Renal cortical epithelial cell (primary cell): ENCODE data around the gene WDFY1. TPM values are rescaled to one million over a fixed set of nuclear protein-coding genes. Genes with fewer than 3 reads are reported as not detected.
A peak's percentile ranks its signal among the peaks of the same experiment; 100 is the strongest.

Experiments used
- DNase-seq: peaks from one replicate; pipeline ENCODE4 v3.0.0-alpha.2; 2011; ENCODE audit warnings: low read depth
- total RNA-seq: library from RNA; depleted of rRNA; stranded (reverse); fragments of >200 nt; gene quantifications from 2 replicates; pipeline ENCODE4 v1.2.3, GENCODE V29; 2014

The WDFY1 gene
- total RNA-seq, 1 donor from 2014 or later: 69.5 TPM

- peak; percentile 75 for DNase-seq
Measured at GRCh38 chr2:223856584-223856983, 88.6 kb downstream of the WDFY1 start.

GRCh38 chr2:223856021-223856420 is 89.1 kb downstream of the WDFY1 start:
- DNase-seq: no peak

GRCh38 chr2:223855426-223855825 is 89.7 kb downstream of the WDFY1 start:
- DNase-seq: no peak

GRCh38 chr2:223854741-223855140 is 90.4 kb downstream of the WDFY1 start:
- no peak for DNase-seq

- no peak for DNase-seq
Measured at GRCh38 chr2:223853425-223853837, 91.7 kb downstream of the WDFY1 start.

- no peak for DNase-seq
Measured at GRCh38 chr2:223852281-223852795, 92.8 kb downstream of the WDFY1 start.

- DNase-seq: no peak
Measured at GRCh38 chr2:223847410-223847809, 97.7 kb downstream of the WDFY1 start.

- DNase-seq: peak; percentile 79
Measured at GRCh38 chr2:223846515-223846914, 98.6 kb downstream of the WDFY1 start.

GRCh38 chr2:223841436-223842190 is 103.5 kb downstream of the WDFY1 start:
- DNase-seq: no peak

GRCh38 chr2:223837287-223838061 is 107.7 kb downstream of the WDFY1 start, which contains the start of gene AP1S3:
AP1S3 (minus strand) TSS chr2:223837582; CDS start chr2:223837450, 132 bp downstream.
- DNase-seq: peak; percentile 53

GRCh38 chr2:223835701-223836532 is 109.2 kb downstream of the WDFY1 start:
- DNase-seq: peak; percentile 53

GRCh38 chr2:223834431-223834830 is 110.7 kb downstream of the WDFY1 start:
- DNase-seq: no peak

GRCh38 chr2:223832241-223832903 is 112.8 kb downstream of the WDFY1 start:
- no peak for DNase-seq

- DNase-seq: no peak
Measured at GRCh38 chr2:223829128-223829527, 116.0 kb downstream of the WDFY1 start.

- DNase-seq: no peak
Measured at GRCh38 chr2:223828314-223828713, 116.8 kb downstream of the WDFY1 start.

GRCh38 chr2:223826995-223827394 is 118.1 kb downstream of the WDFY1 start:
- DNase-seq: no peak

Other genes starting within 250 kb of the WDFY1 start
- 48.0 and 50.9 TPM in 2 replicates for gene AP1S3, start 107.8 kb downstream of the WDFY1 start, total RNA-seq
- gene MRPL44, start 12.1 kb upstream of the WDFY1 start, total RNA-seq: 48.8 and 48.9 TPM in 2 replicates
- gene SERPINE2, start 94.0 kb upstream of the WDFY1 start, total RNA-seq: 107 and 207 TPM in 2 replicates